ENCODE results near the gene SLC39A9. TPM values are rescaled to one million over a fixed set of nuclear protein-coding genes. Genes with fewer than 3 reads are reported as not detected.
A peak's percentile ranks its signal among the peaks of the same experiment; 100 is the strongest.

SLC39A9 gene
- 77.4 and 117 TPM in 2 replicates for total RNA-seq

- peak; percentile 98 for DNase-seq (ENCODE audit: low read depth in 2 of 2)
Measured at GRCh38 chr14:69398053-69398817, at the start of gene SLC39A9, which contains the start of gene ERH. Gene SLC39A9 (plus strand): TSS chr14:69398692. CDS start chr14:69399370, 678 bp downstream. Gene ERH (minus strand): TSS chr14:69398299. CDS start chr14:69398233, 66 bp downstream.

DNA sequence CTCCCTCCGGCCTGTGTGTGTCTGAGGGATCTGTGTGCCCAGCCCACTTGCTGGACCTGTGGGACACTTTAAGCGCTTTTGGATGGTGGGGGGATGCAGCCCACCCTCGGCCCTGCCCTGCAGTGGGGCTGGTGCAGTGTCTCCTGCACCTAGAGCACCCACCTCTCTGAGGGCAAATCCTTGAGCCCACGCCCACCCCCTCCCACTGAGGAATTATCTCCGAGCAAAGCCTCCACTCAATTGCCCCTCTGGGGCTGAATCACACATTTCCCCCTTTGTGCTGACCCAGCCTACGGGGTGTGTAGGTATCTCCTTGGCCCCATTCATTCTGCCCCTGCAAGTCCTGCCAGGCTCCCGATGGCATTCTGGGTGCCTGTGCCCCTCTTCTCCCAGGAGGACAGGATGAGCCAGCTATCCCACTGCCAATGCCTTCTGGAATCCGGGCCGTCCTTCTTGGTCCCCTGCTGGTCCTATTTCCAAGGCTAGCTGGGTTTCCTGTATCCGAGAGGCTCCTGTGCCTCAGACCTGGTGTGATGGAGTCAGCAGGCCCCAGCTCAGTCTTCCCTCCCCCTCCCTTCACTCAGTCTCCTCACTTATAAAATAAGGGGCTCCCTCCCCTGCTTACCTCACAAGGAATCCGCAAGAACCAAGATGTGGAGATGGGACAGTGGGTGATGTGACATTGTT lies 49.3 kb upstream of the SLC39A9 start:
- no peak for DNase-seq (ENCODE audit: low read depth in 2 of 2)

DNA sequence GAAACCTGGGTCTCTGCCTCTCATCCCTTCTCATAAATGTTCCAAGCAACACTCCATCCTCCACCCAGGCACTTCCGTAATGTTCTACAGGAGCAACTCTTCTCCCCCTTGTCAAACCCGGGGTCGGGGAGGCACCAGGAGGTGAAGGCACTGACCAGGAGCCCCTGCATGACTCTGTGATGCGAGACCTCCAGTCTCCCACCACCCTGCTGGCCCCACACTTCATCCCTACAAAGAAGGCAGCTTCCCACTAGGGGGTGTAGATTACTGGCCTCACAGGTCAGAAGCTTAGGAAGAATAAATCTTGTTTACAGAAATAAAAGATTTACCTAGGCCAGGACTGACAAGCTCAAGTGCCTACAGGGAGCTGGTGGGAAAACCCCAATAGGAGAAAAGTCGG lies 47.6 kb upstream of the SLC39A9 start:
- no peak for DNase-seq (ENCODE audit: low read depth in 2 of 2)

DNA sequence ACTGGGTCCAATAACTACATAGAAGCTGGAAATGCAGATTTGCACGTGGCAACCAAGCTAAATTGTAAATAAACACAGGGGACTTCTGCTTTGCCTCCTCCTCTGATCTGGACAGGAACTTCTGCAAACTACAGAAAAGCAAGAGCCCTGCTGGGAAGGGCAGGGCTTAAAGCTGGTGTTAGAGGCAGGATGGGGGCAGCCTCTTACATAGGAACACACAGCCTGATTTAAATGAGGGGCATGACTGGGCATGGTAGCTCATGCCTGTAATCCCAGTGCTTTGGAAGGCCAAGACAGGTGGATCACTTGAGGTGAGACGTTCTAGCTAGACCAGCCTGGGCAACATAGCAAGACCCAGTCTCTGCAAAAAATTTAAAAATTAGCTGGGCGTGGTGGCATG lies 47.1 kb upstream of the SLC39A9 start:
- no peak for DNase-seq (ENCODE audit: low read depth in 2 of 2)

GRCh38 chr14:69351911-69352310 lies 46.6 kb upstream of the SLC39A9 start:
- DNase-seq (ENCODE audit: low read depth in 2 of 2), result no peak

DNA sequence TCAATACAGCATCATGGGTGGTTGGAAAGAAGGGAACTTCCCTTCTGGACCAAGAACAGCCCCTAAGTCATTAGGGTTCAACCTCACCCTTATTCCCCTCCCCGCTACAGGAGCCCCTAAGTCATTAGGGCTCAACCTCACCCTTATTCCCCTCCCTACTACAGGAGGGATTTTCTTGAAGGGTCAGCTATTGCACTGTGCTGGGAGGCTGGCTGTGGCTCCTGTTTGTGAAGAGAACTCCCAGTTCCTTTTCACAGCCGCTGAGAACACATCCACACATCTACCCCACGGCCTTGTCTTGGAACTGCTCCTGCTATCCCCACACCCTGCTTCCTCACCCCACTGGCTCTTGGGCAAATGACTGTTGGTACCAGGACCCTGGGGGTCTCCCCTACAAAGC lies 45.3 kb upstream of the SLC39A9 start:
- no peak for DNase-seq (ENCODE audit: low read depth in 2 of 2)

- peak; percentile 3 to 28 for DNase-seq (ENCODE audit: low read depth in 2 of 2)
Measured at GRCh38 chr14:69354383-69355153, 43.9 kb upstream of the SLC39A9 start.

DNA sequence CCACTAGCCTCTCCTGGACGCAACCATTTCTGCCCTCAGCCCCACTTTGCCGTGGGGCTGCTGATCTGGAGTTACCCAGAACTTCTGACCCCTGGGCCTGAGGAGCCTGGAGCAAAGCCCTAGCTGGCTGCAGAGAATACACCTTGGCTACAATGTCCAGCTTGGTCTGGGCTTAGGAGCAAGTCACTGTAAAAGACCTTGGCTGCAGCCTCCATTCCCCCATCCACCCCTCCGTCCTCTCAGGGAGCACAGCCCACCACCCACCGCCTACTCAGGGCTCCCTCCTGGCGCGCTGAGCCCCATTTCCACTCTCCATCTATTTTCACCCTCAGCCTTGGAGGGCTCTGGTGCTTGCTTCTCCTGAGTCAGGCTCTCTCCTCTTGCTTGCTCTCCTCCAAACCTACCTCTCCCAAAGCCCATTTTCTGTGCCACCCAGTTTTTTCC lies 43.3 kb upstream of the SLC39A9 start:
- DNase-seq (ENCODE audit: low read depth in 2 of 2), result no peak

- DNase-seq (ENCODE audit: low read depth in 2 of 2), result peak in 1 of 2 donors; percentile 36
Measured at GRCh38 chr14:69355607-69356281, 42.7 kb upstream of the SLC39A9 start.

DNA sequence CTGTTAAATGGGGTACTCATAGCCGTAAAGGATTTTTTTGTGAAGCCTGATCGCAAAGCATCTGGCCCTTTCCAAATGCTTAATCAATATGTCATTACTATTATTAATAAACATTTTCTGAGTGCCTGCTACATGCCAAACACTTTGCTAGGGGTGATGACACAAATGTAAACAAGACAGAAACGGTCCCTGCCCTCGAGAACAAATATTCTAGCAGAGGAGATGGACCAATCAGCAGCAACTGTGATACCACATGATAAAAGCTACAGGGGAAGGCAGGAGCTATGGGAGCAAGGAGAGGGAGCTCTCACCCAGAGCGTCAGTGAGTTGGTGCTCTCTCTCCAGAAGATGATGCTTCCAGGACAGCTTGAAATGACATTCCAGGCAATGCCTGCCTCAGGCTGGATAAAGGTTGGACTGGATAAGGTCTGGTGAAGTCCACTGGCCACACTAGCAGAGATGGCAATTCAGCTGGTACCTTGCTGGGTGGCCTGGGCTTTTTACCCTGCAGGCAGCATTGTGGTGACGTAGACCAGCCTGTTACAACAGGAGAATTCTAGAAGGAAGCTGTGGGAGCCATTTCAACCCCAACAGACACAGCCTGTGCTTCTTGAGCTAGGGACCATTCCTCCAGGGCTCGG lies 41.5 kb upstream of the SLC39A9 start:
- no peak for DNase-seq (ENCODE audit: low read depth in 2 of 2)

DNA sequence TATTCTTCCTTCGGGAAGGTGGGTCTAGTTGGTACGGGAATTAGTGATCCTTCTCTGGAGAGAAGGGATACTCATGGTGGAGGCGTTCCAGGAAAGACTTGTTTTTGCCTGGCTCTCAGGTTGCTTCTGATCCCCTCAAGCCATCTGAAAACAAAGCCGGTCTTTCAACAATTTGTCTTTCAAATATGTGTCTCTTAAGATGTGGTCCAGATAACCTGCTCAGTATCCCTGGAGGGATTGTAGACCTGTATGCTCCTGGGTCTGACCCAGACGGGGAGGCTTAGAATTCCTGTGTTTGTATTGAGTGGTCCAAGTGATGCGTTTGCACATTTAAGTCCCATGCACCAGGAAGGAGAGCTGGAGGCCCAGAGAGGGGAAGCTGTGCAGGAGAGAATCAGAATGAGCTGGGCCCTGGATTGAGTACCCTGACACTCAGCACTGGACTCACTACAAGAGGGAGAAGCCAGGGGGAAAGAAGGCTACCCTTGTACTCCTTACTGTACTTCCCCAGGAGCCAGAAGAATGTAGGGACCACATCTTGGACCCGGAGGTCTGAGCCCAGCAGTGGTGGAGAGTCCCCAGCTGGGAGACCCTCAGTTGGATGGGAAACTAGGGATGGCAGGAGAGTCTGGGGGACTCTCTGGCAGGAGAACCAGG lies 40.8 kb upstream of the SLC39A9 start:
- DNase-seq (ENCODE audit: low read depth in 2 of 2), result no peak

- no peak for DNase-seq (ENCODE audit: low read depth in 2 of 2)
Measured at GRCh38 chr14:69358233-69358963, 40.1 kb upstream of the SLC39A9 start.

- DNase-seq (ENCODE audit: low read depth in 2 of 2), result no peak
Measured at GRCh38 chr14:69358966-69359365, 39.5 kb upstream of the SLC39A9 start.

DNA sequence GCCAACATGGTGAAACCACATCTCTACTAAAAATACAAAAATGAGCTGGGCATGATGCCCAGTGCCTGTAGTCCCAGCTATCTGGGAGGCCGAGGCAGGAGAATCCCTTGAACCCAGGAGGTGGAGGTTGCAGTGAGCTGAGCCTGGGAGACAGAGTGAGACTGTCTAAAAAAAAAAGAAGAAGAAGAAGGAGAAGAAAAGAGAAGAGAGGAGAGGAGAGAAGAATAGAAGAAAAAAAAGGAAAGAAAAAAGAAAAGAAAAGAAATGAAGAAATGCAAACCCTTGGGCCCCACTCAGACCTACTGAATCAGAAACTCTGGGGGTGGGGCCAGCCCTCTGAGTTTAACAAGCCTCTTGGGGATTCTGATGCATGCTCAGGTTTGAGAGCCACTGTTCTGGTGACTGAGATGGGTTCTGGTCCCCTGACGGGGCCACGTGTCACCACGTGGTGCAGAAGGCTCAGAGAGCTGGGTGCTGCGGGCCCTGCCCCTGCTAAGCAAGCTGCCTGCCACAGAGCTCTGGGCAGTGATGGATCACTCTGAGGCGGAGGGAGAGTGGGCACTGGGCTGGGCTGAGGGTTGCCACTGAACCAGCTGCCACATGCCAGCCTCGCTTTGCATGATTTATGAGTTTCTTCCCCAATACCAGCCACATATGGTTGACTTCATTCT lies 37.9 kb upstream of the SLC39A9 start:
- no peak for DNase-seq (ENCODE audit: low read depth in 2 of 2)

DNA sequence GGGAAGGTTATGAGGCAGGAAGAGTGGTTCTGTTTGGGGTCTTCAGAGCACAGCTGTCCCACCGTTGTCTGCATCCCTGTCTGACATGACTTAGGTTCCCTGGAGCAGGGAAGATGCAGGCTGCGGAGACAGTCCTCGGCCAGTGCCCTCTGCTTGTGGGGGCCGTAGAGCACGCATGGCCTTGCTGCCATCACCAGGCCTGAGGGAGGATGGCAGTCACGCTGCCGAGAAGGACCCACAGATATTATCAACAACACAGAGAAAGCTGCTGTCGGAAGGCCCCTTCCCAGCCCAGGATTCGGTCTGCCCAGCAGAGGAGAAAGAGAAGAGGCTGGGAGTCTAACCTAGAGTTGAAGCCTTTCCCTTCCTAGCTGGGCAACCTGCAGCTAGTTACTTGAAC lies 35.4 kb upstream of the SLC39A9 start:
- DNase-seq (ENCODE audit: low read depth in 2 of 2), result peak; percentile 35 to 41

- DNase-seq (ENCODE audit: low read depth in 2 of 2), result no peak
Measured at GRCh38 chr14:69363964-69364363, 34.5 kb upstream of the SLC39A9 start.

DNA sequence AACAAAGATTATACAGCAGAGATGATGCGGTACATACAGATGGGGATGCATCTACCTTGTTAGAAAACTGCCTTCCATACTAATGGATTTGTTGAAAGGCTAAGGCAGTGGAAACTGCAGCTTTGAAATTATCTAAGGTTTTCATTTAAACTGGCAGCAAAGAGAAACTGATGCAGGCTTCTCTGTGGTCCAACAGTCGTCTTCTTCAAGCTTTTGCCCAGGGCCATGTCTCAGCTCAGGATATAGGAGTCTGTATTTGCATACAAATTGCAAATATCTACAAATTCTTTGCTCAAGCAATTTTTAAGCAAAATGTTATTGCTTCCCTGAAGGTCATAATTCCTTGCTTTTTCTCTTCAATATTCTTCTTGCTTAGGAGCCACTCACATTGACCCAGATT lies 34.1 kb upstream of the SLC39A9 start:
- DNase-seq (ENCODE audit: low read depth in 2 of 2), result no peak

DNA sequence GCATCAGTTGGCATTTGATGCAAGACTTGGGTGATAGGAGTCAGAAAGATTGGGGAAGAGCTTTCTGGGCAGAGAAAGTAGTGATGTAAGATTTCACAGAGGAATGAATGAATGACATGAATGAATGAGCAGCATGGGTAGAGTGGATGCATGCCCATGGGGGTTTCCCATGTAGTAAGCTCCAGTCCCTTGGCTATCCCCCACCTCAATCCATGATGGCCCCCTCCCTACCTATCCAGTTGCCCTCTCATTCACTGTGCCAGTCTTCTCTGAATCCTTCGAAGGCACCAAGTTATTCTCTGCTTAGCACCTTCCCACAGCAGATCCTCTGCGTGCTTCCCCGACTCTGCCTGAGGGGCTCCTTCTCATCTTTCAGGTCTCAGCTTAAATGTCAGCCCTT lies 32.4 kb upstream of the SLC39A9 start:
- DNase-seq (ENCODE audit: low read depth in 2 of 2), result no peak

DNA sequence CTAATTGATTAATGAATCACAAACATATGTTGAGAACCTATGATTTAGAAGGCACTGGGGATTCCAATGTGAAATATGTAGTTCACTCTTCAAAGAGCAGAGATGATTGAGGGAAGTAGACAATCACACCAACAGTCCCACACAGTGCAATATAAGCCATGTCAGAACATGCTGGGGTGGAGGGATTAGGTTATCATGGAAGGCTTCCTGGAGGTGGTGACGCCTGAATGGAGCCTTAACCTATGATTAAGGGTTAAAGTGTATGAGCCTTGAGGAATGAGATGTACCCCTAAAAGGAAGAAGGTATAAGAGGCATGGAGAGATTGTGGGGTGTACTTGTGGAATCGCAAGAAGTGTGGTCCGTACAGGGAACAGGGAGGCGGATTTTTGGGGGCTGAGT lies 31.7 kb upstream of the SLC39A9 start:
- no peak for DNase-seq (ENCODE audit: low read depth in 2 of 2)

Data from lung microvascular endothelial cell (primary cell).